Spleen (tissue), 7 donors: Measurements from ENCODE around the gene PSMB8.
"Not testable (repeated sequence)": the region's sequence is repeated elsewhere in the genome, so short reads cannot be mapped to it uniquely, and the experiment has no call there.

Experiments
- POLR2AphosphoS5 ChIP-seq, 3 donors: sonication (generic); formaldehyde crosslinking; IDR thresholded peaks; one replicate each; pipeline ENCODE4 v1.5.1; 2017; ENCODE audit warnings: antibody characterized with exemption in 3 of 3
- TF ChIP-seq, protein P1 (sequence below), 11 experiments: fragments of 200-600 bp in 7 of 11; fragments of 450-650 bp in 4 of 11; sonication (generic) in 4 of 11; IDR thresholded peaks in 8 of 11; conservative IDR thresholded peaks in 3 of 11; 1 replicate in 7 of 11; 2 replicates in 4 of 11; pipeline versions ENCODE4 v1.4.0 to v1.8.0; 2016 to 2021; ENCODE audit warnings: antibody characterized with exemption in 11 of 11, inconsistent platforms in 4 of 11, mild to moderate bottlenecking in 1 of 11
- donor health status: DM: no; HTN: no; CAD: no; lungs with moderate emphysema.
- donor health status: DM: no; HTN: no; CAD: no.
- donor health status: DM: no; HTN: no; CAD: no.

GRCh38 chr6:32805404-32805803 lies 38.4 kb downstream of the PSMB8 start:
- TF ChIP-seq, protein P1, sequence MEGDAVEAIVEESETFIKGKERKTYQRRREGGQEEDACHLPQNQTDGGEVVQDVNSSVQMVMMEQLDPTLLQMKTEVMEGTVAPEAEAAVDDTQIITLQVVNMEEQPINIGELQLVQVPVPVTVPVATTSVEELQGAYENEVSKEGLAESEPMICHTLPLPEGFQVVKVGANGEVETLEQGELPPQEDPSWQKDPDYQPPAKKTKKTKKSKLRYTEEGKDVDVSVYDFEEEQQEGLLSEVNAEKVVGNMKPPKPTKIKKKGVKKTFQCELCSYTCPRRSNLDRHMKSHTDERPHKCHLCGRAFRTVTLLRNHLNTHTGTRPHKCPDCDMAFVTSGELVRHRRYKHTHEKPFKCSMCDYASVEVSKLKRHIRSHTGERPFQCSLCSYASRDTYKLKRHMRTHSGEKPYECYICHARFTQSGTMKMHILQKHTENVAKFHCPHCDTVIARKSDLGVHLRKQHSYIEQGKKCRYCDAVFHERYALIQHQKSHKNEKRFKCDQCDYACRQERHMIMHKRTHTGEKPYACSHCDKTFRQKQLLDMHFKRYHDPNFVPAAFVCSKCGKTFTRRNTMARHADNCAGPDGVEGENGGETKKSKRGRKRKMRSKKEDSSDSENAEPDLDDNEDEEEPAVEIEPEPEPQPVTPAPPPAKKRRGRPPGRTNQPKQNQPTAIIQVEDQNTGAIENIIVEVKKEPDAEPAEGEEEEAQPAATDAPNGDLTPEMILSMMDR (IDR thresholded peaks at IDR 0.05 in 8 of 11, conservative IDR thresholded peaks at IDR 0.05 in 3 of 11): not testable (repeated sequence)
- not testable (repeated sequence) for TF ChIP-seq POLR2AphosphoS5 (IDR thresholded peaks at IDR 0.05)
